Measurements from ENCODE around the gene SLC29A2. TPM values are rescaled to one million over a fixed set of nuclear protein-coding genes. Genes with fewer than 3 reads are reported as not detected.

The SLC29A2 gene
- total and polyA plus RNA-seq, 4 donors = 1.2 to 3.3 (median 1.5) TPM

GRCh38 chr11:66316849-66317251, 54.7 kb downstream of the SLC29A2 start, which contains the start of gene CD248:
CD248 (minus strand) TSS chr11:66317044; CDS start chr11:66317027, 17 bp downstream.
- Histone ChIP-seq H3K9ac (ENCODE audit: low read depth in 1 of 2, low read length in 2 of 2) (no peak within 1 kb of the TSS), H3K36me3 (ENCODE audit: control insufficient read depth in 4 of 4, insufficient read depth in 3 of 4, low read depth in 1 of 4, low read length in 3 of 4) (no peaks in the 10 kb centered on the region), H3K9me3 (ENCODE audit: control insufficient read depth in 4 of 4, low read length in 3 of 4) (no peaks in the 10 kb centered on the region), H3K4me3 (ENCODE audit: low read depth in 1 of 3, low read length in 3 of 3) (no peak within 1 kb of the TSS), H3K4me1 (ENCODE audit: control insufficient read depth in 4 of 4, insufficient read depth in 4 of 4, low read length in 3 of 4) (peaks cover 7 to 21% (median 13%) of the 10 kb centered on the region in 4 donors), H3K27me3 (ENCODE audit: control insufficient read depth in 4 of 4, insufficient read depth in 4 of 4, low read length in 3 of 4) (no peaks in the 10 kb centered on the region), H3K27ac (ENCODE audit: low read depth in 1 of 2, low read length in 2 of 2) (peak within 1 kb of the TSS; percentile 5 to 73)
- DNase-seq (ENCODE audit: low spot score) = no peak
- TF ChIP-seq RAD21 (IDR thresholded peaks at IDR 0.05) (no peak), HNF4A (conservative IDR thresholded peaks at IDR 0.05) (no peak), REST (IDR thresholded peaks at IDR 0.05) (no peak), NR2F2 (IDR thresholded peaks at IDR 0.05) (no peak), MAX (IDR thresholded peaks at IDR 0.05) (no peak), TAF1 (conservative IDR thresholded peaks at IDR 0.05) (no peak), FOXA1 (IDR thresholded peaks at IDR 0.05) (no peak), JUND (IDR thresholded peaks at IDR 0.05) (no peak), HNF4G (IDR thresholded peaks at IDR 0.05) (no peak), SP1 (IDR thresholded peaks at IDR 0.05) (no peak), ATF3 (IDR thresholded peaks at IDR 0.05) (no peak), EGR1 (IDR thresholded peaks at IDR 0.05; ENCODE audit: low read depth in 2 of 2) (no peak), ZBTB33 (IDR thresholded peaks at IDR 0.05) (no peak), CTCF (IDR thresholded peaks at IDR 0.05; ENCODE audit: low read depth, low read length, missing input control) (no peak), RXRA (IDR thresholded peaks at IDR 0.05) (no peak), GABPA (IDR thresholded peaks at IDR 0.05 in 1 of 2, conservative IDR thresholded peaks at IDR 0.05 in 1 of 2) (no peak), FOXA2 (IDR thresholded peaks at IDR 0.05) (no peak), YY1 (IDR thresholded peaks at IDR 0.05) (no peak)
- WGBS = 61% methylated on average over 29 of the region's 29 CpGs

Measured in liver (tissue), 9 donors.